Fibroblast of villous mesenchyme (primary cell): ENCODE measurements around the gene RNF152. TPM values are rescaled to one million over a fixed set of nuclear protein-coding genes. Genes with fewer than 3 reads are reported as not detected.

ENCODE experiments used
- DNase-seq: peaks from one replicate; pipeline ENCODE4 v3.0.0-alpha.2; 2010; ENCODE audit warnings: low read depth
- H3K4me3 ChIP-seq: 2 replicates; pipeline ENCODE4 v1.5.1; 2011; ENCODE audit warnings: low read depth, mild to moderate bottlenecking, low read length
- total RNA-seq: library from RNA; depleted of rRNA; stranded (reverse); fragments of >200 nt; gene quantifications from 2 replicates; pipeline ENCODE4 v1.2.3, GENCODE V29; 2012
- TF ChIP-seq, protein P1 (sequence below): IDR thresholded peaks from 2 replicates; pipeline ENCODE4 v1.5.1; 2012; ENCODE audit warnings: low read depth, mild to moderate bottlenecking, low read length; ENCODE audit not compliant: insufficient read depth

RNF152 gene
- total RNA-seq, 1 donor: 11.7 TPM

DNA sequence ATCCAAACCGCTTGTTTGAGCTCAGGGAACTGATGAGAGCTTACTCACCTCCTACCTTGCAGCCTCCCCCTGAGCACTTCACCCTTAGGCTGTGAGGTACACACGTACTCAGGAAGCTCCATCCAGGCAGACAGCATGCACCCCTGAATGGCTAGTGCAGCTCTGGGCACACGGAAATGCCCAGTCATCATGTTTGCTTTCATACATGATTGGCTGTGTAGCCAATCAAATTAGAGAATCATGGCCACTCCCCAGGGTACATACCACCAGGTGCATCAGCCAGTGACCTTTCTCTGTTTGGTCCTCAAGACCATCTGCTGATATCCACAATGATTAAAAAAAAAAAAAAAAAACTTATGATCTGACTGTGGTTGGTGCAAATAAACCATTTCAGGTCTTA is 42.1 kb downstream of the RNF152 start:
- DNase-seq: no peak
- TF ChIP-seq, protein P1, sequence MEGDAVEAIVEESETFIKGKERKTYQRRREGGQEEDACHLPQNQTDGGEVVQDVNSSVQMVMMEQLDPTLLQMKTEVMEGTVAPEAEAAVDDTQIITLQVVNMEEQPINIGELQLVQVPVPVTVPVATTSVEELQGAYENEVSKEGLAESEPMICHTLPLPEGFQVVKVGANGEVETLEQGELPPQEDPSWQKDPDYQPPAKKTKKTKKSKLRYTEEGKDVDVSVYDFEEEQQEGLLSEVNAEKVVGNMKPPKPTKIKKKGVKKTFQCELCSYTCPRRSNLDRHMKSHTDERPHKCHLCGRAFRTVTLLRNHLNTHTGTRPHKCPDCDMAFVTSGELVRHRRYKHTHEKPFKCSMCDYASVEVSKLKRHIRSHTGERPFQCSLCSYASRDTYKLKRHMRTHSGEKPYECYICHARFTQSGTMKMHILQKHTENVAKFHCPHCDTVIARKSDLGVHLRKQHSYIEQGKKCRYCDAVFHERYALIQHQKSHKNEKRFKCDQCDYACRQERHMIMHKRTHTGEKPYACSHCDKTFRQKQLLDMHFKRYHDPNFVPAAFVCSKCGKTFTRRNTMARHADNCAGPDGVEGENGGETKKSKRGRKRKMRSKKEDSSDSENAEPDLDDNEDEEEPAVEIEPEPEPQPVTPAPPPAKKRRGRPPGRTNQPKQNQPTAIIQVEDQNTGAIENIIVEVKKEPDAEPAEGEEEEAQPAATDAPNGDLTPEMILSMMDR: no peak
- no peak overlapping the region for H3K4me3 ChIP-seq

DNA sequence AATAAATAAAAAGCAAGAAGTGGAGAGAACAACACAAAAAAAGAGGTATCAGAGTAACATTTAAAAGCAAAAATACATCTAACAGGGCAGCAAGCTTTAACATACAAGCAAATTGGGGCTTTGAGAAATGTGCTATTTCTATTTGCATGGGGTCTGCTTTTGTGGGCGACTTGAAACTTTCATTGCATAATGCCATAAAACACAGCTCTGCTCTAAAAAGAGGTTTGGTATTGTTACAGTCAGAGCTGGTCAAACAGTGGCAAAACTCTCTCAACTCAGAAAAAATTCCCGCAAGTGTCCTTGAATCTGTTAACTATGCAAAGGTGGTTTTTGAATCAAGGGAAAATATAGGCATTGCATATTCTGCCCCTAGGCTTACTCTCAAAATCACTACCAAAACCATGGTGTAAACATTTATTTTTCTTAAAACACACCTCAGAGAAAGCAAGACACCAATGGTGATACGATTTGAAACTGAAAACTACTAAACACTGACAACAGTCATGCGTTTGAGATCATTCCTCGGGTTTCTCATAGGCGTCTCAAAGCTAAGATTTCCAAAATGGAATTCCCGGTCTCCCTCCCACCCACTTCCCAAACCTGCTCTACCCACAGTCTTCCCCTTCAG is 45.5 kb downstream of the RNF152 start:
- no peak overlapping the region for H3K4me3 ChIP-seq
- TF ChIP-seq, protein P1: no peak
- no peak for DNase-seq

DNA sequence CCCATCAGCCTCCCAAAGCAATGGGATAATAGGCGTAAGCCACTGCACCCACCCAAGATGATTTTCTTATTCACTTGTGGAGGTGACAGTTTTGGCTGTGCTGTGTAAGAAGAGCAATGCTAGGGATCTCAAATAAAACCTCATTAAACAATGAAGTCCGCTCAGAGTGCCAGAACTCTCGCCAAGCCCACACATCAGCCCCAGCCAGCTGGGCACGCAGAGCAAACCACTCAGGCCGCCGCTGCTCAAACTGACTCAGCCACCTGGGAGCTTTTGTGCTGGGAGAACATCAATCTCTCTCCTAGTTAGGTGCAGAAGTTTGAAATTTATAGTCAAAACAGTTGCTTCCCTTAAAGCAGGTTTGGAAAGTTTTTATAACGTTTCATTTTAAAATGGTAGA is 47.6 kb downstream of the RNF152 start:
- TF ChIP-seq, protein P1: no peak
- H3K4me3 ChIP-seq: no peak overlapping the region
- no peak for DNase-seq

DNA sequence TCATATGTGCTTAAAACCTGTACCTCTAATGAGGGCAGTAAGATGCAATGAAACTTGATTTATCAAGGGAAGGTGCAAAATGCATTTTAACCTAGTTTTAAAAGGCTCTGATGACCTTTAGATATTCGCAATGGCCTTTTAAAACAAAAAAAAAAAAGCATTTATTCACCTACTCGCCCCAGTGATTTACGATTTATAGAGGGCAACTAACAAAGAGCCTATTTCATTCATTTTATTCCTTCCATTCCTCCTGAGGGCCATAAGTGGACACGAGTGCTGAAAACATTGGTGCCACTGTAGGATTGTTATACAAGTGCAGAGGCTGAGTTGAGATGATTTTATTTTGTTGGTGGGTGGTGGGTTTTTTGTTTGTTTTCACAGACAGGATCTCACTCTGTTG is 48.1 kb downstream of the RNF152 start:
- no peak overlapping the region for H3K4me3 ChIP-seq
- TF ChIP-seq, protein P1: no peak
- DNase-seq: no peak

DNA sequence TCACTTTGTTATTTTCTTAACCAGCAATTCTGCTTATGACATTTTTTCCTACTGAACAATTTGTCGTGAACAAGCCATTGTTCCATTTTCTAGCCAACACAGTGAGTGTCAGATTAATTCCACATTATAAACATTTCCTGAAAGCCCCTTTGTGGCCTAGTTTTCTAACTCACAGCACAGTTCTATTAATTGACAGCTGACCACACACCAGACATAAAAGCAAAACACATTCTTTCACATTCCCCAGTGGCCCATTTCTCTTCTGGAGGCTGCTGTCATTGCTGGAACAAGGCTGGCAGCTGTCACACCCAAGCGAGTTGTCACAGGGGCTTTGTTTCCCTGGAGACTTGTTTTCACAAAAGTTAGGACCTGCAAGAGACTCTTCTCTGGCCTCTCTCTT is 50.7 kb downstream of the RNF152 start:
- DNase-seq: no peak
- no peak overlapping the region for H3K4me3 ChIP-seq
- TF ChIP-seq, protein P1: no peak

DNA sequence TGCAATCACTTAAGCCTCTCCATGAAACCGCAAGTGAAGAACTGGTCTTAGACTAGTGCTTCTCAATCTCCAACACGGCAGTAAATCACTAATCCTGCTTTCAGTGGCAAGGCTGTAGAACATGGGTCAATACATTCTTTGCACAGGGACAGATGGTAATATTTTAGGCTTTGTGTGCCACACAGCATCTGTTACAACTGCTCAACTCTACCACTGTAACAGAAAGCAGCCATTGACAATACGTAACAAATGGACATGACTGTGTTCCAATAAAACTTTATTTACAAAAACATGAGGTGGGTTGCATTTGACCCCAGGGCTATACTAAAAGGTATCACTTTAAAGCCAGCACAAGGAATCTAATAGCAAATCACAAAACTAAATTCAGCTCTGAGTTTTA is 51.1 kb downstream of the RNF152 start:
- TF ChIP-seq, protein P1: no peak
- DNase-seq: no peak

DNA sequence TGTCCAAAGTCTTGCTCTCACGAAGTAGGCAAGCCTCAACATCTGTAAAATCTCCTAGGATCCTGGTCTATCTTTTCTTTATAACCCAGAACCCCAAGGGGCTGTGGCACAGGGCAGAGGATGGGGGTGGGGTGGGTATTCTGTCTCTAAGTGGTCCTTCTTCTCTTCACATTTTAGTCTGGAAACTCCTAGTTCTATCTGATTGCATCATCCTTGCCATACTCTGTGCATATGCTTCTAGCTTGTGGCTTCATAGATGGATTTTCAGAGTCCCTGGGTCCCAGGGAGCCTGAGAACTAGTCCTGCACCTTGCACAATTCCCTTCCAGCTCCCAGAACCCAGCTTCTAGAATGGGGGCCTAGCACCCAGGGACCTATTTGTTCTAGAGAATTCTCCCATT is 52.5 kb downstream of the RNF152 start:
- H3K4me3 ChIP-seq: no peak overlapping the region
- DNase-seq: no peak
- TF ChIP-seq, protein P1: no peak

More for the DNA sequence above, 51.1 kb downstream of the RNF152 start:
- no peak overlapping the region for H3K4me3 ChIP-seq
